ENCODE results near the gene RPS4Y1.
A peak's percentile ranks its signal among the peaks of the same experiment; 100 is the strongest.

RPS4Y1 gene

GRCh38 chrY:2841471-2841893 is at the start of gene RPS4Y1:
Gene RPS4Y1, plus strand, starts transcription at chrY:2841602. Its CDS starts 23 bp downstream, at chrY:2841625.
- Histone ChIP-seq H2AFZ (ENCODE audit: low read length) (peak within 1 kb of the TSS; percentile 91), H3K27ac (ENCODE audit: low read depth, low read length, poor library complexity, severe bottlenecking) (peak within 1 kb of the TSS; percentile 25), H3K4me3 (ENCODE audit: low read depth, low read length, poor library complexity, severe bottlenecking) (peak within 1 kb of the TSS; percentile 84), H3K27me3 (ENCODE audit: insufficient read depth, low read length) (no peaks in the 10 kb centered on the region), H3K36me3 (ENCODE audit: insufficient read depth, low read length) (peaks cover 45% of the 10 kb centered on the region), H4K20me1 (ENCODE audit: insufficient read depth, low read length) (no peaks in the 10 kb centered on the region), H3K4me2 (ENCODE audit: low read length) (peak within 1 kb of the TSS; percentile 86), H3K9ac (ENCODE audit: low read length) (peak within 1 kb of the TSS; percentile 73), H3K4me1 (ENCODE audit: insufficient read depth, low read length, severe bottlenecking) (peaks cover 11% of the 10 kb centered on the region), H3K9me3 (ENCODE audit: low read length) (no peaks in the 10 kb centered on the region), H3F3A (ENCODE audit: insufficient read depth, low read length) (no peaks in the 10 kb centered on the region), H3K9me2 (ENCODE audit: low read depth, low read length) (no peaks in the 10 kb centered on the region), H3K79me2 (ENCODE audit: insufficient read depth, low read length) (peaks cover 11% of the 10 kb centered on the region)
- TF ChIP-seq CTCF (IDR thresholded peaks at IDR 0.05; ENCODE audit: low read length) (no peak), EZH2 (IDR thresholded peaks at IDR 0.05; ENCODE audit: borderline replicate concordance, low read length) (no peak)

- no peaks in the 10 kb centered on the region for H3F3A ChIP-seq (ENCODE audit: insufficient read depth, low read length)
- H3K4me3 ChIP-seq (ENCODE audit: low read depth, low read length, poor library complexity, severe bottlenecking): no peak overlapping the region
- no peak overlapping the region for H3K27ac ChIP-seq (ENCODE audit: low read depth, low read length, poor library complexity, severe bottlenecking)
- no peak overlapping the region for H3K4me2 ChIP-seq (ENCODE audit: low read length)
- H4K20me1 ChIP-seq (ENCODE audit: insufficient read depth, low read length): no peaks in the 10 kb centered on the region
- H3K9me3 ChIP-seq (ENCODE audit: low read length): no peaks in the 10 kb centered on the region
- no peaks in the 10 kb centered on the region for H3K9me2 ChIP-seq (ENCODE audit: low read depth, low read length)
- no peaks in the 10 kb centered on the region for H3K36me3 ChIP-seq (ENCODE audit: insufficient read depth, low read length)
- H3K9ac ChIP-seq (ENCODE audit: low read length): no peak overlapping the region
- no peaks in the 10 kb centered on the region for H3K4me1 ChIP-seq (ENCODE audit: insufficient read depth, low read length, severe bottlenecking)
- TF ChIP-seq CTCF (IDR thresholded peaks at IDR 0.05; ENCODE audit: low read length): no peak
- no peak for TF ChIP-seq EZH2 (IDR thresholded peaks at IDR 0.05; ENCODE audit: borderline replicate concordance, low read length)
- H3K27me3 ChIP-seq (ENCODE audit: insufficient read depth, low read length): no peaks in the 10 kb centered on the region
- H3K79me2 ChIP-seq (ENCODE audit: insufficient read depth, low read length): no peaks in the 10 kb centered on the region
- H2AFZ ChIP-seq (ENCODE audit: low read length): no peak overlapping the region
These were observed 44.4 kb upstream of the RPS4Y1 start for GRCh38 chrY:2796977-2797523.

- TF ChIP-seq CTCF (IDR thresholded peaks at IDR 0.05; ENCODE audit: low read length): no peak
- TF ChIP-seq EZH2 (IDR thresholded peaks at IDR 0.05; ENCODE audit: borderline replicate concordance, low read length): no peak
- H3K27ac ChIP-seq (ENCODE audit: low read depth, low read length, poor library complexity, severe bottlenecking): no peak overlapping the region
These were observed 43.4 kb upstream of the RPS4Y1 start for GRCh38 chrY:2797991-2798390.

More at GRCh38 chrY:2797991-2798390, 43.4 kb upstream of the RPS4Y1 start:
- Histone ChIP-seq H3K27me3 (ENCODE audit: insufficient read depth, low read length) (no peaks in the 10 kb centered on the region), H3F3A (ENCODE audit: insufficient read depth, low read length) (no peaks in the 10 kb centered on the region), H2AFZ (ENCODE audit: low read length) (no peak overlapping the region), H3K79me2 (ENCODE audit: insufficient read depth, low read length) (no peaks in the 10 kb centered on the region), H3K9me2 (ENCODE audit: low read depth, low read length) (no peaks in the 10 kb centered on the region), H3K9ac (ENCODE audit: low read length) (no peak overlapping the region), H3K36me3 (ENCODE audit: insufficient read depth, low read length) (no peaks in the 10 kb centered on the region), H3K9me3 (ENCODE audit: low read length) (no peaks in the 10 kb centered on the region), H4K20me1 (ENCODE audit: insufficient read depth, low read length) (no peaks in the 10 kb centered on the region), H3K4me3 (ENCODE audit: low read depth, low read length, poor library complexity, severe bottlenecking) (no peak overlapping the region), H3K4me2 (ENCODE audit: low read length) (no peak overlapping the region), H3K4me1 (ENCODE audit: insufficient read depth, low read length, severe bottlenecking) (no peaks in the 10 kb centered on the region)
